ENCODE data around the gene GLB1L3. TPM values are rescaled to one million over a fixed set of nuclear protein-coding genes. Genes with fewer than 3 reads are reported as not detected.
A peak's percentile ranks its signal among the peaks of the same experiment; 100 is the strongest.

The GLB1L3 gene
- total and polyA plus RNA-seq, 4 donors = not detected

- H3K27me3 ChIP-seq (ENCODE audit: control insufficient read depth in 1 of 2, insufficient read depth in 2 of 2, low read length in 1 of 2) = no peaks in the 10 kb centered on the region
- no peak for DNase-seq
- WGBS, 2 donors = 88 to 89% methylated on average over 21 of the region's 21 CpGs
- H3K27ac ChIP-seq (ENCODE audit: low read depth in 1 of 2, low read length in 2 of 2) = no peak overlapping the region
- H3K4me1 ChIP-seq (ENCODE audit: control insufficient read depth in 1 of 2, insufficient read depth in 2 of 2, low read length in 2 of 2) = no peaks in the 10 kb centered on the region
- H3K36me3 ChIP-seq (ENCODE audit: control insufficient read depth in 1 of 2, insufficient read depth in 2 of 2, low read length in 1 of 2) = no peaks in the 10 kb centered on the region
- H3K4me3 ChIP-seq (ENCODE audit: low read length in 2 of 2) = no peak overlapping the region
- intact Hi-C loops (cut with DNase I) = no loop called here
- ATAC-seq (ENCODE audit: low FRiP score) = no peak
- H3K9me3 ChIP-seq (ENCODE audit: control insufficient read depth, low read length) = no peaks in the 10 kb centered on the region
Measured at GRCh38 chr11:134356656-134357544, 80.7 kb downstream of the GLB1L3 start.

GRCh38 chr11:134357545-134357839, 81.3 kb downstream of the GLB1L3 start:
- no peaks in the 10 kb centered on the region for H3K27me3 ChIP-seq (ENCODE audit: control insufficient read depth in 1 of 2, insufficient read depth in 2 of 2, low read length in 1 of 2)
- H3K4me1 ChIP-seq (ENCODE audit: control insufficient read depth in 1 of 2, insufficient read depth in 2 of 2, low read length in 2 of 2) = no peaks in the 10 kb centered on the region
- no peak for DNase-seq
- intact Hi-C loops (cut with DNase I) = no loop called here
- WGBS, 2 donors = 82 to 87% methylated on average over 8 of the region's 8 CpGs
- ATAC-seq (ENCODE audit: low FRiP score) = no peak
- no peaks in the 10 kb centered on the region for H3K9me3 ChIP-seq (ENCODE audit: control insufficient read depth, low read length)
- no peaks in the 10 kb centered on the region for H3K36me3 ChIP-seq (ENCODE audit: control insufficient read depth in 1 of 2, insufficient read depth in 2 of 2, low read length in 1 of 2)
- H3K4me3 ChIP-seq (ENCODE audit: low read length in 2 of 2) = no peak overlapping the region
- no peak overlapping the region for H3K27ac ChIP-seq (ENCODE audit: low read depth in 1 of 2, low read length in 2 of 2)

- Histone ChIP-seq H3K9me3 (ENCODE audit: control insufficient read depth, low read length) (no peaks in the 10 kb centered on the region), H3K4me1 (ENCODE audit: control insufficient read depth in 1 of 2, insufficient read depth in 2 of 2, low read length in 2 of 2) (no peaks in the 10 kb centered on the region), H3K4me3 (ENCODE audit: low read length in 2 of 2) (no peak overlapping the region), H3K36me3 (ENCODE audit: control insufficient read depth in 1 of 2, insufficient read depth in 2 of 2, low read length in 1 of 2) (no peaks in the 10 kb centered on the region), H3K27me3 (ENCODE audit: control insufficient read depth in 1 of 2, insufficient read depth in 2 of 2, low read length in 1 of 2) (no peaks in the 10 kb centered on the region), H3K27ac (ENCODE audit: low read depth in 1 of 2, low read length in 2 of 2) (no peak overlapping the region)
- intact Hi-C loops (cut with DNase I) = no loop called here
- DNase-seq (no peak), ATAC-seq (ENCODE audit: low FRiP score) (peak; percentile 37)
- 89 to 93% methylated on average over 25 to 27 of the region's 27 CpGs for WGBS, 2 donors
Measured at GRCh38 chr11:134358165-134358855, 82.1 kb downstream of the GLB1L3 start.

GRCh38 chr11:134358856-134359490, 82.8 kb downstream of the GLB1L3 start:
- no peaks in the 10 kb centered on the region for H3K36me3 ChIP-seq (ENCODE audit: control insufficient read depth in 1 of 2, insufficient read depth in 2 of 2, low read length in 1 of 2)
- ATAC-seq (ENCODE audit: low FRiP score) = peak; percentile 12
- no peak overlapping the region for H3K27ac ChIP-seq (ENCODE audit: low read depth in 1 of 2, low read length in 2 of 2)
- 88 to 89% methylated on average over 17 to 18 of the region's 18 CpGs for WGBS, 2 donors
- H3K4me3 ChIP-seq (ENCODE audit: low read length in 2 of 2) = no peak overlapping the region
- no peaks in the 10 kb centered on the region for H3K27me3 ChIP-seq (ENCODE audit: control insufficient read depth in 1 of 2, insufficient read depth in 2 of 2, low read length in 1 of 2)
- intact Hi-C loops (cut with DNase I) = no loop called here
- no peaks in the 10 kb centered on the region for H3K4me1 ChIP-seq (ENCODE audit: control insufficient read depth in 1 of 2, insufficient read depth in 2 of 2, low read length in 2 of 2)
- no peaks in the 10 kb centered on the region for H3K9me3 ChIP-seq (ENCODE audit: control insufficient read depth, low read length)
- DNase-seq = no peak

GRCh38 chr11:134359646-134360045, 83.5 kb downstream of the GLB1L3 start:
- 85 to 87% methylated on average over 10 of the region's 10 CpGs for WGBS, 2 donors
- H3K4me3 ChIP-seq (ENCODE audit: low read length in 2 of 2) = no peak overlapping the region
- DNase-seq = no peak
- intact Hi-C loops (cut with DNase I) = no loop called here
- ATAC-seq (ENCODE audit: low FRiP score) = no peak
- H3K27ac ChIP-seq (ENCODE audit: low read depth in 1 of 2, low read length in 2 of 2) = no peak overlapping the region
- no peaks in the 10 kb centered on the region for H3K36me3 ChIP-seq (ENCODE audit: control insufficient read depth in 1 of 2, insufficient read depth in 2 of 2, low read length in 1 of 2)
- H3K4me1 ChIP-seq (ENCODE audit: control insufficient read depth in 1 of 2, insufficient read depth in 2 of 2, low read length in 2 of 2) = no peaks in the 10 kb centered on the region
- H3K27me3 ChIP-seq (ENCODE audit: control insufficient read depth in 1 of 2, insufficient read depth in 2 of 2, low read length in 1 of 2) = no peaks in the 10 kb centered on the region
- H3K9me3 ChIP-seq (ENCODE audit: control insufficient read depth, low read length) = no peaks in the 10 kb centered on the region

GRCh38 chr11:134360050-134360835, 84.1 kb downstream of the GLB1L3 start:
- DNase-seq (peak; percentile 78 to 90), ATAC-seq (ENCODE audit: low FRiP score) (no peak)
- Histone ChIP-seq H3K36me3 (ENCODE audit: control insufficient read depth in 1 of 2, insufficient read depth in 2 of 2, low read length in 1 of 2) (no peaks in the 10 kb centered on the region), H3K27ac (ENCODE audit: low read depth in 1 of 2, low read length in 2 of 2) (no peak overlapping the region), H3K9me3 (ENCODE audit: control insufficient read depth, low read length) (no peaks in the 10 kb centered on the region), H3K27me3 (ENCODE audit: control insufficient read depth in 1 of 2, insufficient read depth in 2 of 2, low read length in 1 of 2) (no peaks in the 10 kb centered on the region), H3K4me3 (ENCODE audit: low read length in 2 of 2) (no peak overlapping the region), H3K4me1 (ENCODE audit: control insufficient read depth in 1 of 2, insufficient read depth in 2 of 2, low read length in 2 of 2) (no peaks in the 10 kb centered on the region)
- intact Hi-C loops (cut with DNase I) = no loop called here
- 22 to 23% methylated on average over 30 of the region's 30 CpGs for WGBS, 2 donors

- H3K36me3 ChIP-seq (ENCODE audit: control insufficient read depth in 1 of 2, insufficient read depth in 2 of 2, low read length in 1 of 2) = no peaks in the 10 kb centered on the region
- H3K27me3 ChIP-seq (ENCODE audit: control insufficient read depth in 1 of 2, insufficient read depth in 2 of 2, low read length in 1 of 2) = no peaks in the 10 kb centered on the region
- no peaks in the 10 kb centered on the region for H3K9me3 ChIP-seq (ENCODE audit: control insufficient read depth, low read length)
- intact Hi-C loops (cut with DNase I) = no loop called here
- no peak overlapping the region for H3K27ac ChIP-seq (ENCODE audit: low read depth in 1 of 2, low read length in 2 of 2)
- no peak for ATAC-seq (ENCODE audit: low FRiP score)
- no peaks in the 10 kb centered on the region for H3K4me1 ChIP-seq (ENCODE audit: control insufficient read depth in 1 of 2, insufficient read depth in 2 of 2, low read length in 2 of 2)
- 89 to 90% methylated on average over 26 of the region's 26 CpGs for WGBS, 2 donors
- peak; percentile 35 to 59 for DNase-seq
- H3K4me3 ChIP-seq (ENCODE audit: low read length in 2 of 2) = no peak overlapping the region
Measured at GRCh38 chr11:134361661-134362060, 85.5 kb downstream of the GLB1L3 start.

- 89 to 90% methylated on average over 31 to 32 of the region's 32 CpGs for WGBS, 2 donors
- intact Hi-C loops (cut with DNase I) = no loop called here
- no peaks in the 10 kb centered on the region for H3K27me3 ChIP-seq (ENCODE audit: control insufficient read depth in 1 of 2, insufficient read depth in 2 of 2, low read length in 1 of 2)
Measured at GRCh38 chr11:134362192-134362901, 86.2 kb downstream of the GLB1L3 start.

More at GRCh38 chr11:134362192-134362901, 86.2 kb downstream of the GLB1L3 start:
- DNase-seq (peak; percentile 28 to 69), ATAC-seq (ENCODE audit: low FRiP score) (no peak)
- H3K36me3 ChIP-seq (ENCODE audit: control insufficient read depth in 1 of 2, insufficient read depth in 2 of 2, low read length in 1 of 2) = no peaks in the 10 kb centered on the region
- H3K4me1 ChIP-seq (ENCODE audit: control insufficient read depth in 1 of 2, insufficient read depth in 2 of 2, low read length in 2 of 2) = no peaks in the 10 kb centered on the region
- H3K9me3 ChIP-seq (ENCODE audit: control insufficient read depth, low read length) = no peaks in the 10 kb centered on the region
- H3K27ac ChIP-seq (ENCODE audit: low read depth in 1 of 2, low read length in 2 of 2) = no peak overlapping the region
- H3K4me3 ChIP-seq (ENCODE audit: low read length in 2 of 2) = no peak overlapping the region
